Hippocampal formation (tissue), 2 donors: ENCODE measurements around the gene FAR2.
"Not testable (repeated sequence)": the region's sequence is repeated elsewhere in the genome, so short reads cannot be mapped to it uniquely, and the experiment has no call there.

Source experiments
- DNase-seq, 2 donors: peaks; one replicate each; lab custom pipeline; 2025; lab: John Stamatoyannopoulos, UW

FAR2 gene

DNA sequence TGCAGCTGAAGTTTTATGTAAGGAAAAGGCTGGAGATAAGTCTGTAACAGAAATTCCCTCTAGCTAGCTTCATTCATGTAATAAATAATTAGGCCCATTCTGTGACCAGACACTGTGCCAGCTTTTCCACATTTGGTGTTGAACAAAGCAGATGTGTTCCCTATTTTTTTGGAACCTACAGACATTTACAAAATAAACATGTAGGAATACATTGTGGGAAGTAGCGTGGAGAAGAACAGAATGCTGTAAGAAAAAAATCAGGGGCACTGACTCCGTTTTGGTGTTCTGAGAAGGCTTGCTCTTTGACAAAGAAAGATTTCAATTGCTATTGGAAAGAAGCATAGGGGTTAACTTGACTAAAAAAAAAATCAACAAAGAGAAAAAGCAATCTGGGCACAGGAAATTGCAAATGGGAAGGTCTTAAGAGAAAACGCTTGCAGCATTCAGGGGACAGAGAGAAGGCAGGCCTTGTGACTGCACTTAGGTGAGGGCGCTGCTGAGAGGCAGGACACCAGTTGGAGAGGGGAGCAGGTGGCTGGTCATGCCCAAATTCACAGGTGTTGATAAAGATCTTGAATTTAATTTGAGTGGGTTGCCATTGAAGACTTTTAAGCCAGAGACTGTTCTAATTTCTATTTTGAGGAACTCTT, 4.0 kb downstream of the FAR2 start:
- DNase-seq: peak in 1 of 2 donors; percentile 62

GRCh38 chr12:29155079-29155478, 6.0 kb downstream of the FAR2 start:
- DNase-seq: no peak

- no peak for DNase-seq
Observed at GRCh38 chr12:29157486-29157946, 8.4 kb downstream of the FAR2 start.

DNA sequence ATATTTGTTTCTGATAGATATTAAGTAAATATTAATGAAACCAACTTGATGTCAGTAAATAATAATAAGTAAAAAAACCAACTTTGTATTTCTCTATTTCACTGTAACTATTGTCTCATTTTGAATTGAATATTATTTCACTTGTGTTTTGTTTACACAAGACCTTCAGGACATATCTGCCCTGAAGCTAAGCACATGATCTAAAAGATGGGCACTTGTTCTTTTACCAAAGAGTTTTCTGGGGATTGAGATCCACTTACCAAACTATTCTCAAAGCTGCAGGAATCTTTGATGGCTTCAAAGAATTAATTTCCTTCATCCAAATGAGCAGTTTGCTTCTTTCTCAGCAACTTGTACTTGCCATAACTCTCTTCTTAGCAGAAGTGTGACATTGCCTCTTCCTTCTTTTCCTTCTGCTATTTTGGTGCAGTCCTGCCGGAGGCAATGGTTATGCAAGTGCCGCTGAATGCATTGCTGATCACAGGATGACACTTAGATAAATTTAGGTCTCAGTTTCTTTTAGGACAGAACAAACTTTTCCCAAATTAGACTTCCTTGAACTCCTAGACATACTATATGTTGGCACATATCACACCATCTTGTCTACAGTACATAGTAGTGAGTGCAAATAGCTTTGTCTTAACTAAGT, 9.2 kb downstream of the FAR2 start:
- peak in 1 of 2 donors; percentile 48 for DNase-seq

DNA sequence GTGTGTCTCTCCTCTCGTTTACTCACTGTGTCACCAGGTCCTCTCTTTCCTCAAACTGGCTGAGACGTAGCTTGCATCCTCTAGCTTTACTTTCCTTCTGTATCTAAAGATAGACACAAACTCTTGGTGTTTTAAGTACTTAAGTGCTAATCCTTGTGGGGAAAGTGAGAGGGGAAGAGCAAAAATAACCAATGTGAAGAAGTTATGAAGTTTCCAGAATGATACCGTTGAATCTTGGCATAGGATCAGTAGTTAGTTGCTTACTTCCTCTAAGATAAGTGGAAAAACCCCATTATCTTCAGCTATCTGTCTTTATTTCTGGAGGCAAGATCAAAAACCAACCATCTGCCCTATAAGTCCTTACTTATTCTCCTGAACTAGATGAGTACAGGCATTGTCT, 10.6 kb downstream of the FAR2 start:
- no peak for DNase-seq

DNA sequence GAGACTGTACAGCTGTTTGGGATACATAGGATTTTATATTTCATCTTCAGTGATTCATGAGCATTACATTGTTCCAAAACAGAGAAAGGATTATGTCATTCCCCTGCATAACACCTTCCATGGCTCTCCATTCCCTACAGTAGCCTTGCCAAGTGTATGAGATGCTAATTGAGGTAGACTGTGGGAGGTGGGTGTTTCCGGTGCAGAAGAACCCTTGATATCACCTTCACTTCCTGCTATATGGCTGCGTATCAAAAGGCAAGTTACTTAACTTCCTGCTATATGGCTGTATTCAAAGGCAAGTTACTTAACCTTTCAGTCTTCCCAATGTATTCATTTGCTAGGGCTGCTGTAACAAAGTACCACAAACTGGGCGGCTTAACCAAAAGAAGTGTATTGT, 11.2 kb downstream of the FAR2 start:
- DNase-seq: no peak

- no peak for DNase-seq
Observed at GRCh38 chr12:29163146-29163545, 14.1 kb downstream of the FAR2 start.

DNA sequence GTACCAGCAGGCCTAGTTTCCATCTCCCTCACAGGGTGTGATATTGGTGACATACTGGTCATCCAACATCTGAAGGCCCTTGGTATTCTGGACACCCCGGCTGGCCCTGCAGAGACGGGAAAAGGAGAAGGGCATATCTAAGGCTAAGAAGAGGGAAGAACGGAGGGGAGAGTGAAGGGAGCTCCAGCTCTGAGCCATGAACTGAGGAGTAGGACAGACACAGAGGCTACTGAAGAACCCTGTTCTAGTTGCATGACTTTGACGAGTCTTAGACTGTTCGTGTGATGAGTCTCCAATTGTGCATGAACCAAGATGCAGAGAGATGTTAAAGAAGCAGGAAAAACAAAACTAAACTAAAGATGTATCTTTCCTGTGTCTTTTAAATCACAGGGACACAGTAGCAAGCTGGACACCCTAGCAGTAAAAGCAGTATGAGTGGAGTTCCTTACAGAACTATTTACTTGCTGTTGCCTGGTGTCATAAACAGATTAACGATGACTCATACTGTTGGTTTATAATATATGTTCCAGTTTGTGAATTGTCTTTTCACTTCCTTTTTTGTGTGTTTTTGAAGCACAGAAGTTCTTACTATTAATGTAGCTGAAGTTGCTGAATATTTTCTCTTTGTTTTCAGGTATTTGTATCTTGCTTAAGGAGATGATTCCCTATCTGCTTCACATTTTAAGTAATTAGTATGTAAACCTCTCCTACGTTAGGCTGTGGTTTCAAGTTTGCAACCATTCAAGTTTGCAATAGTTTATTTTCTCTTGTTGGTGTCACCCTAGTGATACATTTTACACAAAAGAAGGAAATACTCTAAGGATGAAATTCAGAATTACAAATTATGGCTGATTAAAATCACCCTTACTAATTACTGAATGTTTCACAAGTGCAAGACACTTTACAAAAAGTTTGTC, 15.7 kb downstream of the FAR2 start:
- no peak for DNase-seq

DNA sequence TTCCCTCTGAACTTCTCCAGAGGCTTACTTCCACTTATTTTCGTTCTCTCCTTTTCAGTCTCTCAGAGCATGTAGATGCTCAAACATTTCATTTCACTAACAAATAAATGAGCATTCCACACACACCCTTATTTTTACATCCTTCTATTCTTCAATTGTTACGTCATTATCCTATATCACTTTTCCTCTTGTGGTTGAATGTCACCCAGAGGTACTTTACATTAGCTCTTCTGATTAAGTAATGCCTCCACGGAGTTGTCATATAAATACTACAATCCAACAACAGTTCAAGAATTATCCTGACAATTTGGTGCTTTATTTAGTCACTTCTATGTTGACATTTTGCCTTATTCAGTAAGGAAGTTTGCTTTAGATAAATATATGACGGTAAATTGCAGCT, 18.4 kb downstream of the FAR2 start:
- no peak for DNase-seq

- no peak for DNase-seq
Observed at GRCh38 chr12:29167988-29168387, 18.9 kb downstream of the FAR2 start.

- DNase-seq: not testable (repeated sequence)
Observed at GRCh38 chr12:29169978-29170377, 20.9 kb downstream of the FAR2 start.

GRCh38 chr12:29170478-29171084, 21.5 kb downstream of the FAR2 start:
- not testable (repeated sequence) for DNase-seq

GRCh38 chr12:29171421-29172258, 22.6 kb downstream of the FAR2 start:
- no peak for DNase-seq

GRCh38 chr12:29176941-29177340, 27.9 kb downstream of the FAR2 start:
- DNase-seq: no peak

- not testable (repeated sequence) for DNase-seq
Observed at GRCh38 chr12:29182247-29182646, 33.2 kb downstream of the FAR2 start.

GRCh38 chr12:29187756-29188155, 38.7 kb downstream of the FAR2 start:
- DNase-seq: no peak

DNA sequence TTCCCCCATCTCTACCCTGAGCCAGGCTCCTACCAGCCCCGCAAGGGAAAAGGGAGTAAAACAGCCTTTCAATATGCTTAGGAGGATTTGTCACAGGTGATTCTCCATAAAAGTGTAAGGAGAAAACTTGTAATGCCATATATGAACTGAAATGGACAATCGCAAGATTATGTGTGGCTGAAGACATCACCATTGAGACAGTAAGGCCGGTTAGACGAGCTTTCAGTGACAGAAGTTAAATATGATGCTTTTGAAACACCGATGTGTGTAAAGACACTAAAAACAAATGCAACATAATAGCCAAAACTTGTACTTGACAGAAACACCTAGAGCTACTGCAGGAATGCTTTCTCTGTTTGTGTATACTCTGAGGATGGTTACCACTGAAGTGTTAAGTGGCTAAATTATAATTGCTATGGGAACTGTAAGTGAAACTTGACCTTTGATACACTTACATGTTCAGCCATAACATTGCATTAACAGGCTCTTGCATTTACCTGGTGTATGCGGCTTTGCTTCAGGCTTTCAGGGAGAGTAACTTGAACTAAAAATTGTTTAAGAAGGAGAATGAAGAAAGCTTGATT, 42.3 kb downstream of the FAR2 start:
- DNase-seq: no peak

DNA sequence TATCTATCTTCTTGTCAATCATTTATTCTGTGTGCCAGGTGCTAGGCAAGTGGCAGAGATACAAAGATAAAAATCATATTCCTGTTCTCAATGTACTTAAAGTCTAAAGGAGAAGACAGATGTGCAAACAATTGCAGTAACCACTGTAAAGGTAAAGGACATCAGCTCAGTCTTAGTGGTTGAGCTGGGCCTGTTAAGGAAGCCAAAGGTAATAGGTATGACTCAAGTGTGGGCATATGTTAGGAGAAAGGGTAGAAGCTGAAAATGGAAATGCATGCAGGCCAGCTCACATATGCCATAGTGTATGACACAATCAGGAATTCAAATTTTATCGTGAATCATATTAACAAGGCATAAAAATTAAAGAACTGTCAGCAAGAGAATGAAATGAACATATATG, 49.8 kb downstream of the FAR2 start:
- no peak for DNase-seq

DNA sequence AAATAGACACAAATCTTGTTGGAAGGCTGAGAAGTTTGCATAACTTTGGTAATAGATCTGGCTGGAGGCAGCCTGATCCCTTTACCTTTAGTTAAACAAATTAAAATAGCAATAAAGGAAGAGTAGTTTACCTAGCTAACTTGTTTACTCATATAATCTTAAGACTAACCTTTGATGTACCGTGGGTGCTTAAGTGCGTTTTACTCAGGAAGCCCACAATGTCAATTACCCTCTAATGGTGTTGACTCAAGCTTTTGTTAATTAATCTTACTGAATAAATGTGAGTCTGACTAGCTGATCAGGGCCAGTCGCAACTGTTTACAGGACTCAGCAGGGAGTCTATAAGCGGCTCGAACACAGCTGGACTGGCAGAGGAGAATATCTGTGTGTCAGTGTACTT, 51.5 kb downstream of the FAR2 start:
- DNase-seq: no peak

DNA sequence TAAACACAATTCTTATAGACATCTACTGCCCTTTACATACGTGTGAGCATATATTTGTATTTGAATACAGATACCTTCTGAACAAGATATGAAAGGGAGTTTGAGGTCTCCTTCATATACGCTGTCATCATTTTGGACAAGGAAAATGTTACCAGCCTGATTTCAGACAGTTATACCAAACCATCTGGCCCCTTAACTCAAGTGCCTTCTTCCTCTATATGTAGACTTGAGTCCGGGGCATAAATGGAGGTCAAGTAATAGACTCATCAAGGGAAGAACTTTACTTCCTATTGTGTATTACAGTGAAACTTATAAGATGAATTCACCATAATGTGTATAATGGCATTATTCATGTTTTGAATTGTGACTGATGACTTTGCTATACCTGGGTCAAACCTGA, 52.2 kb downstream of the FAR2 start:
- DNase-seq: no peak

DNA sequence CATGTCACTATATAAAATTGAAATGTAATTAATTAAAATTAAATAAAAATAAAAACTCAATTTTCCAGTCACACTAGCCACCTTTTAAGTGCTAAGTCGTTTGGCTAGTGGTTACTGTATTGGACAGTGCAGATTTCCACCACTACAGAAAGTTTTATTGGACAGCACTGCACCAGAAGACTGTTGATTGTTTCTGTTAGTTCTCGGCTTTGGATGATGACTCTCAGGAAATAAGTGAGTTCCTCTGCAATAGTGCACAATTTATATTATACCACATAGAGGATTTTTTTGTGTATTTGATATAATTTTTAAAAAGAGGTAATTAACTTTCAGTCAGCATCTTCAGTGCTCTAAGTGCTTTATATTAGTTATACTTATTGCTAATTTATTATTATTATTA, 52.7 kb downstream of the FAR2 start:
- no peak for DNase-seq
